Mesodermal cell (in vitro differentiated cells): Measurements from ENCODE around the gene TNIP1.

Experiments
- H3K27ac ChIP-seq: 2 replicates; pipeline ENCODE4 v1.7.0; 2013; ENCODE audit warnings: mild to moderate bottlenecking, low read depth, low read length, moderate library complexity; ENCODE audit not compliant: severe bottlenecking
- H3K36me3 ChIP-seq: 2 replicates; pipeline ENCODE4 v1.7.1; 2013; ENCODE audit warnings: mild to moderate bottlenecking, low read length, moderate library complexity; ENCODE audit not compliant: control insufficient read depth, insufficient read depth
- H3K4me1 ChIP-seq: one replicate; pipeline ENCODE4 v1.7.1; 2013; ENCODE audit warnings: mild to moderate bottlenecking, low read length; ENCODE audit not compliant: insufficient read depth, control insufficient read depth, poor library complexity, severe bottlenecking
- H3K4me3 ChIP-seq: 2 replicates; pipeline ENCODE4 v1.7.0; 2013; ENCODE audit warnings: low read length, control low read depth, mild to moderate bottlenecking; ENCODE audit not compliant: insufficient read depth, poor library complexity, severe bottlenecking; ENCODE audit errors: extremely low read depth
- H3K9me3 ChIP-seq: 2 replicates; pipeline ENCODE4 v1.7.1; 2013; ENCODE audit warnings: mild to moderate bottlenecking, low read length, moderate library complexity; ENCODE audit not compliant: control insufficient read depth
- WGBS, 2 experiments: methylation state at CpG; one replicate each; pipeline ENCODE4 v1.1.5; 2013; ENCODE audit warnings: missing lambda C conversion rate in 2 of 2; ENCODE audit not compliant: insufficient coverage in 2 of 2; 5-methylcytosine and 5-hydroxymethylcytosine counted together

The TNIP1 gene

GRCh38 chr5:151021746-151022145 lies 59.1 kb downstream of the TNIP1 start:
- H3K27ac ChIP-seq: no peak overlapping the region
- H3K9me3 ChIP-seq: no peaks in the 10 kb centered on the region
- no peaks in the 10 kb centered on the region for H3K36me3 ChIP-seq
- WGBS, 2 experiments: 84 to 90% methylated on average over 3 to 6 of the region's 6 CpGs
- H3K4me1 ChIP-seq: no peaks in the 10 kb centered on the region
- no peak overlapping the region for H3K4me3 ChIP-seq

GRCh38 chr5:151020304-151021110 lies 60.3 kb downstream of the TNIP1 start, which contains the start of gene GPX3:
Gene GPX3, plus strand, starts transcription at chr5:151020591. Its CDS starts 64 bp downstream, at chr5:151020655.
- Histone ChIP-seq H3K9me3 (no peaks in the 10 kb centered on the region), H3K27ac (no peak within 1 kb of the TSS), H3K36me3 (no peaks in the 10 kb centered on the region), H3K4me1 (no peaks in the 10 kb centered on the region), H3K4me3 (peak within 1 kb of the TSS; percentile 55)
- 1 to 2% methylated on average over 40 to 44 of the region's 54 CpGs for WGBS, 2 experiments

- 100% methylated on average over 1 of the region's 2 CpGs for WGBS, 2 experiments
Measured at GRCh38 chr5:151019331-151019730, 61.5 kb downstream of the TNIP1 start.

GRCh38 chr5:151018846-151019245 lies 62.0 kb downstream of the TNIP1 start:
- Histone ChIP-seq H3K4me1 (no peaks in the 10 kb centered on the region), H3K4me3 (no peak overlapping the region), H3K9me3 (no peaks in the 10 kb centered on the region), H3K36me3 (no peaks in the 10 kb centered on the region), H3K27ac (no peak overlapping the region)
- WGBS, 2 experiments: no CpG with 5 or more reads among the region's 2 CpGs

More at GRCh38 chr5:151019331-151019730, 61.5 kb downstream of the TNIP1 start:
- no peak overlapping the region for H3K27ac ChIP-seq
- no peaks in the 10 kb centered on the region for H3K4me1 ChIP-seq
- no peaks in the 10 kb centered on the region for H3K9me3 ChIP-seq
- no peaks in the 10 kb centered on the region for H3K36me3 ChIP-seq
- H3K4me3 ChIP-seq: no peak overlapping the region

- Histone ChIP-seq H3K4me1 (no peaks in the 10 kb centered on the region), H3K4me3 (no peak overlapping the region), H3K27ac (no peak overlapping the region), H3K36me3 (no peaks in the 10 kb centered on the region), H3K9me3 (no peaks in the 10 kb centered on the region)
- 100% methylated on average over 1 of the region's 2 CpGs for WGBS, 2 experiments
Measured at GRCh38 chr5:151017897-151018296, 62.9 kb downstream of the TNIP1 start.

- no peak overlapping the region for H3K27ac ChIP-seq
- no peak overlapping the region for H3K4me3 ChIP-seq
- no peaks in the 10 kb centered on the region for H3K36me3 ChIP-seq
- no peaks in the 10 kb centered on the region for H3K4me1 ChIP-seq
- no peaks in the 10 kb centered on the region for H3K9me3 ChIP-seq
- 83 to 90% methylated on average over 3 to 4 of the region's 5 CpGs for WGBS, 2 experiments
Measured at GRCh38 chr5:151016700-151017099, 64.1 kb downstream of the TNIP1 start.

GRCh38 chr5:151015974-151016587 lies 64.8 kb downstream of the TNIP1 start:
- Histone ChIP-seq H3K27ac (no peak overlapping the region), H3K4me3 (no peak overlapping the region), H3K36me3 (no peaks in the 10 kb centered on the region), H3K9me3 (no peaks in the 10 kb centered on the region), H3K4me1 (no peaks in the 10 kb centered on the region)
- WGBS, 2 experiments: 94 to 100% methylated on average over 2 of the region's 7 CpGs

- Histone ChIP-seq H3K9me3 (no peaks in the 10 kb centered on the region), H3K4me1 (no peaks in the 10 kb centered on the region), H3K4me3 (no peak overlapping the region), H3K36me3 (no peaks in the 10 kb centered on the region), H3K27ac (no peak overlapping the region)
- 87 to 100% methylated on average over 1 to 3 of the region's 4 CpGs for WGBS, 2 experiments
Measured at GRCh38 chr5:151014680-151015343, 66.0 kb downstream of the TNIP1 start.

GRCh38 chr5:151012862-151013261 lies 68.0 kb downstream of the TNIP1 start:
- Histone ChIP-seq H3K9me3 (no peaks in the 10 kb centered on the region), H3K4me1 (no peaks in the 10 kb centered on the region), H3K4me3 (no peak overlapping the region), H3K36me3 (no peaks in the 10 kb centered on the region), H3K27ac (no peak overlapping the region)
- 87 to 93% methylated on average over 4 to 5 of the region's 6 CpGs for WGBS, 2 experiments

- no peaks in the 10 kb centered on the region for H3K9me3 ChIP-seq
- WGBS, 2 experiments: 91 to 96% methylated on average over 3 to 4 of the region's 4 CpGs
Measured at GRCh38 chr5:151008906-151009305, 71.9 kb downstream of the TNIP1 start.

GRCh38 chr5:151008210-151008491 lies 72.7 kb downstream of the TNIP1 start:
- no peak overlapping the region for H3K4me3 ChIP-seq

More at GRCh38 chr5:151008906-151009305, 71.9 kb downstream of the TNIP1 start:
- Histone ChIP-seq H3K27ac (no peak overlapping the region), H3K36me3 (no peaks in the 10 kb centered on the region), H3K4me3 (no peak overlapping the region), H3K4me1 (no peaks in the 10 kb centered on the region)

More at GRCh38 chr5:151008210-151008491, 72.7 kb downstream of the TNIP1 start:
- 92% methylated on average over 2 of the region's 2 CpGs; no CpG with 5 or more reads in 1 of the 2 experiments for WGBS, 2 experiments
- Histone ChIP-seq H3K4me1 (no peaks in the 10 kb centered on the region), H3K9me3 (no peaks in the 10 kb centered on the region), H3K27ac (no peak overlapping the region), H3K36me3 (no peaks in the 10 kb centered on the region)
